Hepatocyte (in vitro differentiated cells): ENCODE results near the gene SERPINB3.
"Not testable (repeated sequence)": the region's sequence is repeated elsewhere in the genome, so short reads cannot be mapped to it uniquely, and the experiment has no call there.

Experiments
- CTCF ChIP-seq: fragments of 200-600 bp; sonication (generic); IDR thresholded peaks from 2 replicates; pipeline ENCODE4 v1.5.1; 2016; ENCODE audit warnings: antibody characterized with exemption, mild to moderate bottlenecking; ENCODE audit not compliant: poor library complexity
- EZH2 ChIP-seq: fragments of 200-600 bp; sonication (generic); IDR thresholded peaks from 2 replicates; pipeline ENCODE4 v1.6.1; 2016; ENCODE audit warnings: antibody characterized with exemption, mild to moderate bottlenecking, borderline replicate concordance
- EZH2phosphoT487 ChIP-seq: fragments of 200-600 bp; sonication (generic); IDR thresholded peaks from one replicate; pipeline ENCODE4 v1.6.1; 2018; ENCODE audit warnings: antibody characterized with exemption, mild to moderate bottlenecking, low read depth, moderate library complexity; ENCODE audit not compliant: unreplicated experiment, severe bottlenecking

GRCh38 chr18:63658920-63659319 lies 2.8 kb downstream of the SERPINB3 start:
- TF ChIP-seq CTCF, EZH2phosphoT487, EZH2: not testable (repeated sequence)
